Gastroesophageal sphincter (tissue), 3 donors: ENCODE measurements around the gene MT1X.

Source experiments
- CTCF ChIP-seq, 4 experiments: fragments of 200-600 bp in 2 of 4; fragments of 450-650 bp in 2 of 4; sonication (generic) in 1 of 4; IDR thresholded peaks; one replicate each; pipeline ENCODE4 v1.5.1; 2017 to 2019; ENCODE audit warnings: antibody characterized with exemption in 4 of 4, mild to moderate bottlenecking in 2 of 4, moderate library complexity in 2 of 4
- EP300 ChIP-seq: sonication (generic); formaldehyde crosslinking; IDR thresholded peaks from one replicate; pipeline ENCODE4 v1.6.1; 2017; ENCODE audit warnings: antibody characterized with exemption, mild to moderate bottlenecking
- POLR2A ChIP-seq, 2 donors: fragments of 450-650 bp; IDR thresholded peaks; one replicate each; pipeline ENCODE4 v1.6.1; 2017; ENCODE audit warnings: antibody characterized with exemption in 2 of 2, mild to moderate bottlenecking in 2 of 2, moderate library complexity in 1 of 2
- POLR2AphosphoS5 ChIP-seq: sonication (generic); formaldehyde crosslinking; IDR thresholded peaks from one replicate; pipeline ENCODE4 v1.6.1; 2017; ENCODE audit warnings: antibody characterized with exemption

DNA sequence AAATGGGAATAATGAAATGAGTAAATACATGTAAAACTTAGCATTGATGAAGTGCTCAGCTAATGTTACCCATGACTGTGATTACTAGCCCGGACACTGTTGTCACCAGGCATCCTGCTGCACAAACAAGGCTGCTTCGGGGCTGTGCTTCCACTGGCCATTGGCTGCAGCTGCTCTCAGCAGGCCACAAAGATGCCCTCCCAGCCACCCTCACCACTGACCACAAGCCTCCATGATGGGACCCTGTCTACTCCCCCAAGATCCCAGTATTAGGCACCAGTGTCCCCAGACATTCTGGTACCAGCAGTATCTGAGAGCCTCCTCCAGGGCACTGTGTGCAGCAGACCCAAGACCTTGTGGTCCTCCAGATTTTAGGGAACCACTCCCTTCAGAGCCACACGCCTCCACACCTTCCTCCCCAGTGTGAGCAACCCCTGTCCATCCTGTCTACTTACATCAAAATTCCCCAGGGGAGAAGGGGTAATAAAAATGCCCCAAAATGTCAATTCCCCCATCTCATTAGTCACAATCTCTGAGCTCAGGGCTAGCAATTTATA lies 28.0 kb downstream of the MT1X start:
- TF ChIP-seq POLR2A (IDR thresholded peaks at IDR 0.05) (no peak), CTCF (IDR thresholded peaks at IDR 0.05) (no peak), POLR2AphosphoS5 (no peak), EP300 (no peak)
